T-helper 1 cell treated with Interleukin-12 subunit alpha and Interleukin-12 subunit beta and Interleukin-4 antibody, amounts not matched to agents 30 μg/mL and 1 μg/mL, for 36 hours (primary cell): Measurements from ENCODE around the gene AKR1C2.
"Not testable (repeated sequence)": the region's sequence is repeated elsewhere in the genome, so short reads cannot be mapped to it uniquely, and the experiment has no call there.

Experiments used
- H3K27ac Mint-ChIP-seq: one replicate; pipeline ENCODE4 v1.8.0; 2021; ENCODE audit warnings: mild to moderate bottlenecking, mixed read lengths
- H3K27me3 Mint-ChIP-seq: one replicate; pipeline ENCODE4 v1.8.0; 2021; ENCODE audit warnings: low read depth, mixed read lengths
- H3K36me3 Mint-ChIP-seq: one replicate; pipeline ENCODE4 v1.8.0; 2021; ENCODE audit warnings: low read depth, mixed read lengths
- H3K4me1 Mint-ChIP-seq: one replicate; pipeline ENCODE4 v1.8.0; 2021; ENCODE audit warnings: low read depth, mixed read lengths
- H3K4me3 Mint-ChIP-seq: one replicate; pipeline ENCODE4 v1.8.0; 2021; ENCODE audit warnings: mild to moderate bottlenecking, moderate library complexity, mixed read lengths
- H3K9me3 Mint-ChIP-seq: one replicate; pipeline ENCODE4 v1.8.0; 2021; ENCODE audit warnings: mixed read lengths

AKR1C2 gene

GRCh38 chr10:4984223-4984622, 19.4 kb downstream of the AKR1C2 start:
- no peak overlapping the region for H3K27ac Mint-ChIP-seq
- H3K4me1 Mint-ChIP-seq, result no peaks in the 10 kb centered on the region
- no peaks in the 10 kb centered on the region for H3K27me3 Mint-ChIP-seq
- H3K4me3 Mint-ChIP-seq, result no peak overlapping the region
- no peaks in the 10 kb centered on the region for H3K36me3 Mint-ChIP-seq
- no peaks in the 10 kb centered on the region for H3K9me3 Mint-ChIP-seq

GRCh38 chr10:4983615-4984216, 19.9 kb downstream of the AKR1C2 start:
- peak overlapping the region; percentile 36 for H3K27ac Mint-ChIP-seq
- no peaks in the 10 kb centered on the region for H3K36me3 Mint-ChIP-seq
- H3K4me1 Mint-ChIP-seq, result no peaks in the 10 kb centered on the region

GRCh38 chr10:4982764-4983226, 20.9 kb downstream of the AKR1C2 start:
- Mint-ChIP-seq H3K27ac (no peak overlapping the region), H3K4me1 (no peaks in the 10 kb centered on the region), H3K27me3 (no peaks in the 10 kb centered on the region), H3K4me3 (no peak overlapping the region), H3K9me3 (no peaks in the 10 kb centered on the region), H3K36me3 (no peaks in the 10 kb centered on the region)

More at GRCh38 chr10:4983615-4984216, 19.9 kb downstream of the AKR1C2 start:
- H3K27me3 Mint-ChIP-seq, result no peaks in the 10 kb centered on the region
- no peaks in the 10 kb centered on the region for H3K9me3 Mint-ChIP-seq
- no peak overlapping the region for H3K4me3 Mint-ChIP-seq

- H3K4me1 Mint-ChIP-seq, result no peaks in the 10 kb centered on the region
- H3K4me3 Mint-ChIP-seq, result no peak overlapping the region
- no peaks in the 10 kb centered on the region for H3K9me3 Mint-ChIP-seq
- H3K27me3 Mint-ChIP-seq, result no peaks in the 10 kb centered on the region
- H3K36me3 Mint-ChIP-seq, result no peaks in the 10 kb centered on the region
- no peak overlapping the region for H3K27ac Mint-ChIP-seq
Observed at GRCh38 chr10:4981722-4982471, 21.8 kb downstream of the AKR1C2 start.

GRCh38 chr10:4980793-4981192, 22.9 kb downstream of the AKR1C2 start:
- no peak overlapping the region for H3K27ac Mint-ChIP-seq
- no peaks in the 10 kb centered on the region for H3K36me3 Mint-ChIP-seq
- no peak overlapping the region for H3K4me3 Mint-ChIP-seq
- H3K4me1 Mint-ChIP-seq, result no peaks in the 10 kb centered on the region
- no peaks in the 10 kb centered on the region for H3K9me3 Mint-ChIP-seq
- no peaks in the 10 kb centered on the region for H3K27me3 Mint-ChIP-seq

- H3K36me3 Mint-ChIP-seq, result no peaks in the 10 kb centered on the region
- H3K9me3 Mint-ChIP-seq, result no peaks in the 10 kb centered on the region
- no peaks in the 10 kb centered on the region for H3K4me1 Mint-ChIP-seq
- no peaks in the 10 kb centered on the region for H3K27me3 Mint-ChIP-seq
- H3K27ac Mint-ChIP-seq, result no peak overlapping the region
- H3K4me3 Mint-ChIP-seq, result no peak overlapping the region
Observed at GRCh38 chr10:4978870-4979269, 24.8 kb downstream of the AKR1C2 start.

GRCh38 chr10:4977025-4977424, 26.6 kb downstream of the AKR1C2 start:
- H3K4me1 Mint-ChIP-seq, result no peaks in the 10 kb centered on the region
- no peak overlapping the region for H3K4me3 Mint-ChIP-seq
- H3K36me3 Mint-ChIP-seq, result no peaks in the 10 kb centered on the region
- H3K27me3 Mint-ChIP-seq, result no peaks in the 10 kb centered on the region
- H3K9me3 Mint-ChIP-seq, result no peaks in the 10 kb centered on the region
- H3K27ac Mint-ChIP-seq, result no peak overlapping the region

- not testable (repeated sequence) for H3K9me3 Mint-ChIP-seq, H3K4me3 Mint-ChIP-seq, H3K27ac Mint-ChIP-seq, H3K27me3 Mint-ChIP-seq, H3K4me1 Mint-ChIP-seq, H3K36me3 Mint-ChIP-seq
Observed at GRCh38 chr10:4974400-4974799, 29.3 kb downstream of the AKR1C2 start.

- H3K4me1 Mint-ChIP-seq, H3K27me3 Mint-ChIP-seq, H3K36me3 Mint-ChIP-seq, H3K4me3 Mint-ChIP-seq, H3K27ac Mint-ChIP-seq, H3K9me3 Mint-ChIP-seq: not testable (repeated sequence)
Observed at GRCh38 chr10:4973294-4973693, 30.4 kb downstream of the AKR1C2 start.

- not testable (repeated sequence) for H3K27ac Mint-ChIP-seq, H3K4me1 Mint-ChIP-seq, H3K9me3 Mint-ChIP-seq, H3K36me3 Mint-ChIP-seq, H3K27me3 Mint-ChIP-seq, H3K4me3 Mint-ChIP-seq
Observed at GRCh38 chr10:4972369-4973142, 31.1 kb downstream of the AKR1C2 start.

GRCh38 chr10:4970362-4970761, 33.3 kb downstream of the AKR1C2 start:
- not testable (repeated sequence) for H3K36me3 Mint-ChIP-seq, H3K27me3 Mint-ChIP-seq, H3K27ac Mint-ChIP-seq, H3K4me1 Mint-ChIP-seq, H3K9me3 Mint-ChIP-seq, H3K4me3 Mint-ChIP-seq

GRCh38 chr10:4969289-4969688, 34.4 kb downstream of the AKR1C2 start:
- H3K4me1 Mint-ChIP-seq, H3K27me3 Mint-ChIP-seq, H3K4me3 Mint-ChIP-seq, H3K9me3 Mint-ChIP-seq, H3K27ac Mint-ChIP-seq, H3K36me3 Mint-ChIP-seq: not testable (repeated sequence)

GRCh38 chr10:4967189-4967588, 36.5 kb downstream of the AKR1C2 start:
- H3K4me3 Mint-ChIP-seq, H3K4me1 Mint-ChIP-seq, H3K27ac Mint-ChIP-seq, H3K36me3 Mint-ChIP-seq, H3K9me3 Mint-ChIP-seq, H3K27me3 Mint-ChIP-seq: not testable (repeated sequence)

GRCh38 chr10:4965763-4966162, 37.9 kb downstream of the AKR1C2 start:
- H3K27me3 Mint-ChIP-seq, H3K4me1 Mint-ChIP-seq: not testable (repeated sequence)

GRCh38 chr10:4963815-4964154, 39.9 kb downstream of the AKR1C2 start:
- not testable (repeated sequence) for H3K27me3 Mint-ChIP-seq, H3K9me3 Mint-ChIP-seq, H3K4me1 Mint-ChIP-seq, H3K27ac Mint-ChIP-seq, H3K36me3 Mint-ChIP-seq, H3K4me3 Mint-ChIP-seq

More at GRCh38 chr10:4965763-4966162, 37.9 kb downstream of the AKR1C2 start:
- H3K9me3 Mint-ChIP-seq, H3K27ac Mint-ChIP-seq, H3K4me3 Mint-ChIP-seq, H3K36me3 Mint-ChIP-seq: not testable (repeated sequence)
